Measurements from ENCODE around the gene SLCO2B1.

The SLCO2B1 gene

GRCh38 chr11:75150879-75151278 is at the start of gene SLCO2B1:
Gene SLCO2B1 (plus strand): TSS chr11:75151107. CDS start chr11:75151382, 275 bp downstream.
- TF ChIP-seq TSHZ2 (CRISPR knock-in tag; IDR thresholded peaks at IDR 0.05): no peak
- TF ChIP-seq PATZ1 (CRISPR knock-in tag; IDR thresholded peaks at IDR 0.05; ENCODE audit: borderline replicate concordance): no peak
- no peak for TF ChIP-seq CREB5 (CRISPR knock-in tag; IDR thresholded peaks at IDR 0.05; ENCODE audit: low read depth)
- no peak for TF ChIP-seq PPARA (CRISPR knock-in tag; IDR thresholded peaks at IDR 0.05; ENCODE audit: borderline replicate concordance)
- no peak for TF ChIP-seq TCF4 (CRISPR knock-in tag; IDR thresholded peaks at IDR 0.05; ENCODE audit: borderline replicate concordance)
- TF ChIP-seq OSR1 (CRISPR knock-in tag; IDR thresholded peaks at IDR 0.05): no peak
- TF ChIP-seq ZNF565 (CRISPR knock-in tag; conservative IDR thresholded peaks at IDR 0.05; ENCODE audit: low read depth): no peak
- TF ChIP-seq ARNTL (CRISPR knock-in tag; IDR thresholded peaks at IDR 0.05; ENCODE audit: borderline replicate concordance, low read depth): no peak
- no peak for TF ChIP-seq BACH2 (CRISPR knock-in tag; IDR thresholded peaks at IDR 0.05; ENCODE audit: borderline replicate concordance)
- TF ChIP-seq ZNF70 (CRISPR knock-in tag; IDR thresholded peaks at IDR 0.05): no peak
- TF ChIP-seq ISL1 (CRISPR knock-in tag; IDR thresholded peaks at IDR 0.05): no peak
- TF ChIP-seq ESRRG (CRISPR knock-in tag; IDR thresholded peaks at IDR 0.05): no peak
- no peak for TF ChIP-seq ZFP30 (CRISPR knock-in tag; IDR thresholded peaks at IDR 0.05)
- TF ChIP-seq CSRNP3 (CRISPR knock-in tag; IDR thresholded peaks at IDR 0.05): no peak
- TF ChIP-seq SNAI2 (CRISPR knock-in tag; IDR thresholded peaks at IDR 0.05): no peak
- ATAC-seq: no peak

- ATAC-seq: no peak
- TF ChIP-seq OSR1 (CRISPR knock-in tag; IDR thresholded peaks at IDR 0.05): no peak
- TF ChIP-seq CREB5 (CRISPR knock-in tag; IDR thresholded peaks at IDR 0.05; ENCODE audit: low read depth): no peak
- TF ChIP-seq PPARA (CRISPR knock-in tag; IDR thresholded peaks at IDR 0.05; ENCODE audit: borderline replicate concordance): no peak
- no peak for TF ChIP-seq ZFP3 (CRISPR knock-in tag; IDR thresholded peaks at IDR 0.05)
- TF ChIP-seq BACH2 (CRISPR knock-in tag; IDR thresholded peaks at IDR 0.05; ENCODE audit: borderline replicate concordance): no peak
- TF ChIP-seq POU6F1 (CRISPR knock-in tag; IDR thresholded peaks at IDR 0.05; ENCODE audit: borderline replicate concordance, low read depth): no peak
- no peak for TF ChIP-seq PATZ1 (CRISPR knock-in tag; IDR thresholded peaks at IDR 0.05; ENCODE audit: borderline replicate concordance)
- no peak for TF ChIP-seq ISL1 (CRISPR knock-in tag; IDR thresholded peaks at IDR 0.05)
Measured at GRCh38 chr11:75101424-75102128, 49.3 kb upstream of the SLCO2B1 start.

Data from SK-N-SH treated with all-trans-retinoic acid at 6 μM for 48 hours (cell line).